Mammary epithelial cell (primary cell): Measurements from ENCODE around the gene CD59.

ENCODE experiments used
- EZH2 ChIP-seq: IDR thresholded peaks from 2 replicates; pipeline ENCODE4 v1.6.1; 2012; ENCODE audit warnings: low read length, inconsistent platforms, borderline replicate concordance
- TF ChIP-seq, protein P1 (sequence below), 2 donors: IDR thresholded peaks in 1 of 2; conservative IDR thresholded peaks in 1 of 2; 2 replicates each; pipeline ENCODE4 v1.5.1; 2011 to 2012; ENCODE audit warnings: inconsistent platforms in 2 of 2, low read length in 2 of 2, mild to moderate bottlenecking in 2 of 2, control low read depth in 1 of 2, low read depth in 1 of 2; ENCODE audit not compliant: insufficient read depth in 1 of 2; ENCODE audit errors: extremely low read depth in 1 of 2

DNA sequence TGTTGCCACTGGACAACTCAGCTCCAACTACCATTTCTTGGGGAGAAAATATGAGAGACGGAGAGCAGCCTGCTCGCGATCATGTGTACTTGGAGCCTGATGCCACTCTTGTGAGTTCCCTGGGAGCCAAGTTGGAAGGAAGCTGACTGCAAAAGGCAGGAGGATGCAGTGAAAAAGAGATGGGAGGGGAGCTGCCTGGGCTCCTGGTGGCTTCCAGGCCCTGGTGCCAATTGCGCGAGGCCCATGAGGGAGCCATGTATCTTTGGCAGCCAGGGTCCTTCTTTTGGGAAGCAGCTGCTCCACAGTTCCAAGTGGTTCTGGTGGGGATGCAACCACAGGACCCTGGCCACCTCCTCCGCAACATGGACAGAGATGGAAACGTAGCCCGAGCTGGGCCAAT, 46.7 kb downstream of the CD59 start:
- TF ChIP-seq, protein P1, sequence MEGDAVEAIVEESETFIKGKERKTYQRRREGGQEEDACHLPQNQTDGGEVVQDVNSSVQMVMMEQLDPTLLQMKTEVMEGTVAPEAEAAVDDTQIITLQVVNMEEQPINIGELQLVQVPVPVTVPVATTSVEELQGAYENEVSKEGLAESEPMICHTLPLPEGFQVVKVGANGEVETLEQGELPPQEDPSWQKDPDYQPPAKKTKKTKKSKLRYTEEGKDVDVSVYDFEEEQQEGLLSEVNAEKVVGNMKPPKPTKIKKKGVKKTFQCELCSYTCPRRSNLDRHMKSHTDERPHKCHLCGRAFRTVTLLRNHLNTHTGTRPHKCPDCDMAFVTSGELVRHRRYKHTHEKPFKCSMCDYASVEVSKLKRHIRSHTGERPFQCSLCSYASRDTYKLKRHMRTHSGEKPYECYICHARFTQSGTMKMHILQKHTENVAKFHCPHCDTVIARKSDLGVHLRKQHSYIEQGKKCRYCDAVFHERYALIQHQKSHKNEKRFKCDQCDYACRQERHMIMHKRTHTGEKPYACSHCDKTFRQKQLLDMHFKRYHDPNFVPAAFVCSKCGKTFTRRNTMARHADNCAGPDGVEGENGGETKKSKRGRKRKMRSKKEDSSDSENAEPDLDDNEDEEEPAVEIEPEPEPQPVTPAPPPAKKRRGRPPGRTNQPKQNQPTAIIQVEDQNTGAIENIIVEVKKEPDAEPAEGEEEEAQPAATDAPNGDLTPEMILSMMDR (conservative IDR thresholded peaks at IDR 0.05 in 1 of 2, IDR thresholded peaks at IDR 0.05 in 1 of 2; ENCODE audit: extremely low read depth in 1 of 2, insufficient read depth in 1 of 2, low read depth in 1 of 2, low read length in 2 of 2): no peak
- no peak for TF ChIP-seq EZH2
